Neural progenitor cell (in vitro differentiated cells): Measurements from ENCODE around the gene PHLPP1. TPM values are rescaled to one million over a fixed set of nuclear protein-coding genes. Genes with fewer than 3 reads are reported as not detected.

ENCODE experiments used
- DNase-seq: peaks from one replicate; pipeline ENCODE4 v3.0.0-alpha.2; 2016; ENCODE audit warnings: low spot score
- H2AFZ ChIP-seq: fragments of 200-600 bp; sonication (generic); replicated peaks from 2 replicates; pipeline ENCODE4 v1.6.1; 2016; ENCODE audit warnings: antibody characterized with exemption
- H3F3A ChIP-seq: fragments of 200-600 bp; sonication (generic); 2 replicates; pipeline ENCODE4 v1.6.1; 2016; ENCODE audit warnings: antibody characterized with exemption, low read depth
- H3K27ac ChIP-seq: fragments of 200-600 bp; sonication (generic); 2 replicates; pipeline ENCODE4 v1.5.1; 2016; ENCODE audit warnings: mild to moderate bottlenecking
- H3K27me3 ChIP-seq: fragments of 200-600 bp; sonication (generic); 2 replicates; pipeline ENCODE4 v1.6.1; 2016; ENCODE audit warnings: mild to moderate bottlenecking, moderate library complexity
- H3K36me3 ChIP-seq: fragments of 200-600 bp; sonication (generic); 2 replicates; pipeline ENCODE4 v1.5.1; 2016
- H3K4me1 ChIP-seq: fragments of 200-600 bp; sonication (generic); 2 replicates; pipeline ENCODE4 v1.6.1; 2016; ENCODE audit warnings: mixed run types
- H3K4me2 ChIP-seq: fragments of 200-600 bp; sonication (generic); 2 replicates; pipeline ENCODE4 v1.6.1; 2016
- H3K4me3 ChIP-seq: fragments of 200-600 bp; sonication (generic); 2 replicates; pipeline ENCODE4 v1.5.1; 2016
- H3K79me2 ChIP-seq: fragments of 200-600 bp; sonication (generic); 2 replicates; pipeline ENCODE4 v1.6.1; 2016; ENCODE audit warnings: low read depth
- H3K9ac ChIP-seq: fragments of 200-600 bp; sonication (generic); 2 replicates; pipeline ENCODE4 v1.6.1; 2016
- H3K9me3 ChIP-seq: fragments of 200-600 bp; sonication (generic); 2 replicates; pipeline ENCODE4 v1.5.1; 2016; ENCODE audit warnings: low read depth
- H4K20me1 ChIP-seq: fragments of 200-600 bp; sonication (generic); 2 replicates; pipeline ENCODE4 v1.6.1; 2016; ENCODE audit warnings: low read depth
- H3K27ac Mint-ChIP-seq: 3 replicates; pipeline ENCODE4 v1.8.0; 2021; ENCODE audit warnings: mixed read lengths
- H3K27me3 Mint-ChIP-seq: 2 replicates; pipeline ENCODE4 v1.8.0; 2022; ENCODE audit warnings: low read depth, mild to moderate bottlenecking, inconsistent platforms, moderate library complexity, mixed read lengths; ENCODE audit not compliant: insufficient read depth
- H3K36me3 Mint-ChIP-seq: 3 replicates; pipeline ENCODE4 v1.8.0; 2021; ENCODE audit warnings: mixed read lengths
- H3K4me1 Mint-ChIP-seq: 3 replicates; pipeline ENCODE4 v1.8.0; 2021; ENCODE audit warnings: mixed read lengths
- H3K4me3 Mint-ChIP-seq: 3 replicates; pipeline ENCODE4 v1.8.0; 2021; ENCODE audit warnings: mild to moderate bottlenecking, moderate library complexity, mixed read lengths
- H3K9me3 Mint-ChIP-seq: 3 replicates; pipeline ENCODE4 v1.8.0; 2020; ENCODE audit warnings: mixed read lengths
- CTCF ChIP-seq: fragments of 200-600 bp; sonication (generic); IDR thresholded peaks from 2 replicates; pipeline ENCODE4 v1.5.1; 2017; ENCODE audit warnings: antibody characterized with exemption, mild to moderate bottlenecking
- EZH2 ChIP-seq: fragments of 200-600 bp; sonication (generic); IDR thresholded peaks from 2 replicates; pipeline ENCODE4 v1.6.1; 2017; ENCODE audit warnings: antibody characterized with exemption, mild to moderate bottlenecking, moderate library complexity
- EZH2phosphoT487 ChIP-seq: fragments of 200-600 bp; sonication (generic); IDR thresholded peaks from 2 replicates; pipeline ENCODE4 v1.6.1; 2017; ENCODE audit warnings: antibody characterized with exemption
- total RNA-seq: library from RNA; depleted of rRNA; stranded (reverse); fragments of >200 nt; gene quantifications from 2 replicates; pipeline ENCODE4 v1.2.3, GENCODE V29; 2015; ENCODE audit warnings: low replicate concordance

Gene PHLPP1
- total RNA-seq, 1 donor from 2014 or later: 20.8 TPM

- Histone ChIP-seq H3K4me2 (no peak overlapping the region), H3K9ac (no peak overlapping the region), H4K20me1 (peaks cover 86% of the 10 kb centered on the region), H2AFZ (no peak overlapping the region), H3K36me3 (no peaks in the 10 kb centered on the region), H3K4me1 (peaks cover 55% of the 10 kb centered on the region), H3K27ac (no peak overlapping the region), H3K79me2 (peaks cover 100% of the 10 kb centered on the region), H3K9me3 (no peaks in the 10 kb centered on the region), H3K27me3 (no peaks in the 10 kb centered on the region), H3K4me3 (no peak overlapping the region), H3F3A (peaks cover 18% of the 10 kb centered on the region)
- peaks cover 44% of the 10 kb centered on the region for H3K4me1 Mint-ChIP-seq
- TF ChIP-seq EZH2phosphoT487 (no peak), EZH2 (no peak), CTCF (no peak)
- peaks cover 3% of the 10 kb centered on the region for H3K9me3 Mint-ChIP-seq
- H3K27ac Mint-ChIP-seq: no peak overlapping the region
- H3K36me3 Mint-ChIP-seq: peaks cover 4% of the 10 kb centered on the region
- no peaks in the 10 kb centered on the region for H3K27me3 Mint-ChIP-seq
- DNase-seq: no peak
- H3K4me3 Mint-ChIP-seq: no peak overlapping the region
These were observed 76.7 kb downstream of the PHLPP1 start for GRCh38 chr18:62792016-62792415.

- peaks cover 98% of the 10 kb centered on the region for H3K79me2 ChIP-seq
- DNase-seq: no peak
- H3K27me3 ChIP-seq: no peaks in the 10 kb centered on the region
- H3K4me3 Mint-ChIP-seq: no peak overlapping the region
- H3K4me3 ChIP-seq: no peak overlapping the region
- peaks cover 21% of the 10 kb centered on the region for H3F3A ChIP-seq
- H2AFZ ChIP-seq: no peak overlapping the region
- H3K4me1 Mint-ChIP-seq: peaks cover 34% of the 10 kb centered on the region
- H3K9me3 ChIP-seq: no peaks in the 10 kb centered on the region
- no peaks in the 10 kb centered on the region for H3K36me3 ChIP-seq
- H3K9ac ChIP-seq: no peak overlapping the region
- H4K20me1 ChIP-seq: peaks cover 82% of the 10 kb centered on the region
- no peak for TF ChIP-seq EZH2
- no peak overlapping the region for H3K27ac ChIP-seq
- peaks cover 3% of the 10 kb centered on the region for H3K9me3 Mint-ChIP-seq
- H3K4me1 ChIP-seq: peaks cover 46% of the 10 kb centered on the region
- no peak overlapping the region for H3K27ac Mint-ChIP-seq
- H3K27me3 Mint-ChIP-seq: no peaks in the 10 kb centered on the region
- no peak overlapping the region for H3K4me2 ChIP-seq
- H3K36me3 Mint-ChIP-seq: peaks cover 4% of the 10 kb centered on the region
These were observed 80.5 kb downstream of the PHLPP1 start for GRCh38 chr18:62795813-62796212.

- peaks cover 42% of the 10 kb centered on the region for H3K4me1 ChIP-seq
- H3K27me3 ChIP-seq: no peaks in the 10 kb centered on the region
- no peak for DNase-seq
- H3F3A ChIP-seq: peaks cover 19% of the 10 kb centered on the region
- no peak overlapping the region for H3K4me3 Mint-ChIP-seq
- H3K4me1 Mint-ChIP-seq: peaks cover 32% of the 10 kb centered on the region
- no peaks in the 10 kb centered on the region for H3K9me3 ChIP-seq
- H3K9me3 Mint-ChIP-seq: peaks cover 3% of the 10 kb centered on the region
- H3K36me3 ChIP-seq: no peaks in the 10 kb centered on the region
- H3K36me3 Mint-ChIP-seq: peaks cover 4% of the 10 kb centered on the region
- no peak for TF ChIP-seq CTCF
- no peak for TF ChIP-seq EZH2phosphoT487
- TF ChIP-seq EZH2: no peak
- peaks cover 98% of the 10 kb centered on the region for H3K79me2 ChIP-seq
- no peak overlapping the region for H3K9ac ChIP-seq
- H3K27me3 Mint-ChIP-seq: no peaks in the 10 kb centered on the region
- no peak overlapping the region for H3K4me2 ChIP-seq
- no peak overlapping the region for H3K27ac Mint-ChIP-seq
- H4K20me1 ChIP-seq: peaks cover 81% of the 10 kb centered on the region
- no peak overlapping the region for H3K4me3 ChIP-seq
- no peak overlapping the region for H2AFZ ChIP-seq
- no peak overlapping the region for H3K27ac ChIP-seq
These were observed 80.9 kb downstream of the PHLPP1 start for GRCh38 chr18:62796216-62796621.

- Mint-ChIP-seq H3K9me3 (peaks cover 3% of the 10 kb centered on the region), H3K4me3 (no peak overlapping the region), H3K27ac (no peak overlapping the region), H3K4me1 (peaks cover 36% of the 10 kb centered on the region), H3K36me3 (peaks cover 4% of the 10 kb centered on the region), H3K27me3 (no peaks in the 10 kb centered on the region)
- no peak for DNase-seq
- Histone ChIP-seq H3K79me2 (peaks cover 98% of the 10 kb centered on the region), H3K36me3 (no peaks in the 10 kb centered on the region), H2AFZ (no peak overlapping the region), H3K4me1 (peaks cover 45% of the 10 kb centered on the region), H3K27me3 (no peaks in the 10 kb centered on the region), H3K9ac (no peak overlapping the region), H3K4me3 (no peak overlapping the region), H3F3A (peaks cover 26% of the 10 kb centered on the region), H3K4me2 (no peak overlapping the region), H3K27ac (no peak overlapping the region), H3K9me3 (no peaks in the 10 kb centered on the region), H4K20me1 (peaks cover 81% of the 10 kb centered on the region)
- no peak for TF ChIP-seq EZH2
- no peak for TF ChIP-seq CTCF
- no peak for TF ChIP-seq EZH2phosphoT487
These were observed 82.0 kb downstream of the PHLPP1 start for GRCh38 chr18:62797329-62797728.
